Ovary (tissue), 3 donors: ENCODE data around the gene RASGRP3.

ENCODE experiments used
- EP300 ChIP-seq: sonication (generic); formaldehyde crosslinking; IDR thresholded peaks from one replicate; pipeline ENCODE4 v1.6.1; 2017; ENCODE audit warnings: antibody characterized with exemption
- TF ChIP-seq, protein P1 (sequence below), 3 donors: fragments of 450-650 bp in 2 of 3; fragments of 200-600 bp in 1 of 3; IDR thresholded peaks; one replicate each; pipeline versions ENCODE4 v1.5.1 to v1.8.0; 2016 to 2022; ENCODE audit warnings: antibody characterized with exemption in 3 of 3, mild to moderate bottlenecking in 1 of 3
- donor health status: DM: no; HTN: no; CAD: no.

DNA sequence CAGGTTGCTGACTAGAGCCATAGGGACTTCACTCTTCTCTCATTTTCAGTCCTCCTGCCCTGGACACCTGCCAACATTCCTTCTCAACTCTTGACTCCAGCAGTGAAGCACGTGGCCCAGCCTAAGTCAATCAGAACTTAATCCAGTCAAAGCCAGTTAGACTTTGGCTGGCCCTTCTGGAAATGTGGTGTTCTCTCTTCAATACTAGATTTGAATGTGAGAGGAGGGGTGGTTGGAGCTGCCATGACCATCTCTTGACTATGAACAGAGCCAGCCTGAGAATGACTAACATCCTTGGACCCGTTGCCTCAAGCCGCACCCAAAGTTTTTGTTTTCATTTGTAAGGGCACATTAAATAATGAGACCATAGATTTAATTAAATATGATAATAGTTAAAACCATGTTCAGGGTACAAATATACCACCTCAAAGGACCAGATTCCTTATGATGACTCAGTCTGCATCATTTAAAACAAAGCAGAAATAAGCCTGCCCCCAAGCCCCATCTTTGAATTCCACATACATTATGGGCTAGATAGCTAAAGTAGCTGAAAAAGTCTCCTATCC lies 49.7 kb upstream of the RASGRP3 start:
- TF ChIP-seq, protein P1, sequence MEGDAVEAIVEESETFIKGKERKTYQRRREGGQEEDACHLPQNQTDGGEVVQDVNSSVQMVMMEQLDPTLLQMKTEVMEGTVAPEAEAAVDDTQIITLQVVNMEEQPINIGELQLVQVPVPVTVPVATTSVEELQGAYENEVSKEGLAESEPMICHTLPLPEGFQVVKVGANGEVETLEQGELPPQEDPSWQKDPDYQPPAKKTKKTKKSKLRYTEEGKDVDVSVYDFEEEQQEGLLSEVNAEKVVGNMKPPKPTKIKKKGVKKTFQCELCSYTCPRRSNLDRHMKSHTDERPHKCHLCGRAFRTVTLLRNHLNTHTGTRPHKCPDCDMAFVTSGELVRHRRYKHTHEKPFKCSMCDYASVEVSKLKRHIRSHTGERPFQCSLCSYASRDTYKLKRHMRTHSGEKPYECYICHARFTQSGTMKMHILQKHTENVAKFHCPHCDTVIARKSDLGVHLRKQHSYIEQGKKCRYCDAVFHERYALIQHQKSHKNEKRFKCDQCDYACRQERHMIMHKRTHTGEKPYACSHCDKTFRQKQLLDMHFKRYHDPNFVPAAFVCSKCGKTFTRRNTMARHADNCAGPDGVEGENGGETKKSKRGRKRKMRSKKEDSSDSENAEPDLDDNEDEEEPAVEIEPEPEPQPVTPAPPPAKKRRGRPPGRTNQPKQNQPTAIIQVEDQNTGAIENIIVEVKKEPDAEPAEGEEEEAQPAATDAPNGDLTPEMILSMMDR (IDR thresholded peaks at IDR 0.05): no peak
- TF ChIP-seq EP300: no peak
